DOHH2 (cell line): ENCODE data around the gene FLCN.

Experiments used
- EZH2phosphoT487 ChIP-seq: fragments of 200-600 bp; sonication (generic); IDR thresholded peaks from 2 replicates; pipeline ENCODE4 v1.6.1; 2017; ENCODE audit warnings: borderline replicate concordance, mild to moderate bottlenecking, antibody characterized with exemption, low read length, moderate library complexity, mixed read lengths
- TF ChIP-seq, protein P1 (sequence below): fragments of 200-600 bp; sonication (generic); IDR thresholded peaks from one replicate; pipeline ENCODE4 v1.5.1; 2014; ENCODE audit warnings: antibody characterized with exemption, mild to moderate bottlenecking, low read depth, low read length; ENCODE audit not compliant: poor library complexity, severe bottlenecking

DNA sequence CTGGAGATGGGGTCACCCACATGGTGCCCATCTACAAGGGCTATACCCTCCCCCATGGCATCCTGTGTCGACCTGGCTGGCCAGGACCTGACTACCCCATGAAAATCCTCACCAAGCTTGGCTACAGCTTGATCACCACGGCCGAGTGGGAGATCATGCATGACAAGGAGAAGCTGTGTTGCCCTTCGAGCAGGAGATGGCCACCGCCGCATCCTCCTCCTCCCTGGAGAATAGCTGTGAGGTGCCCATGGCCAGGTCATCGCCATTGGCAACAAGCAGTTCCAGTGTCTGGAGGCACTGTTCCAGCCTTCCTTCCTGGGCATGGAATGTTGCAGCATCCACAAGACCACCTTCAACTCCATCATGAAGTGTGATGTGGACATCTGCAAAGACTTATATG lies 5.3 kb upstream of the FLCN start:
- TF ChIP-seq, protein P1, sequence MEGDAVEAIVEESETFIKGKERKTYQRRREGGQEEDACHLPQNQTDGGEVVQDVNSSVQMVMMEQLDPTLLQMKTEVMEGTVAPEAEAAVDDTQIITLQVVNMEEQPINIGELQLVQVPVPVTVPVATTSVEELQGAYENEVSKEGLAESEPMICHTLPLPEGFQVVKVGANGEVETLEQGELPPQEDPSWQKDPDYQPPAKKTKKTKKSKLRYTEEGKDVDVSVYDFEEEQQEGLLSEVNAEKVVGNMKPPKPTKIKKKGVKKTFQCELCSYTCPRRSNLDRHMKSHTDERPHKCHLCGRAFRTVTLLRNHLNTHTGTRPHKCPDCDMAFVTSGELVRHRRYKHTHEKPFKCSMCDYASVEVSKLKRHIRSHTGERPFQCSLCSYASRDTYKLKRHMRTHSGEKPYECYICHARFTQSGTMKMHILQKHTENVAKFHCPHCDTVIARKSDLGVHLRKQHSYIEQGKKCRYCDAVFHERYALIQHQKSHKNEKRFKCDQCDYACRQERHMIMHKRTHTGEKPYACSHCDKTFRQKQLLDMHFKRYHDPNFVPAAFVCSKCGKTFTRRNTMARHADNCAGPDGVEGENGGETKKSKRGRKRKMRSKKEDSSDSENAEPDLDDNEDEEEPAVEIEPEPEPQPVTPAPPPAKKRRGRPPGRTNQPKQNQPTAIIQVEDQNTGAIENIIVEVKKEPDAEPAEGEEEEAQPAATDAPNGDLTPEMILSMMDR: no peak
- no peak for TF ChIP-seq EZH2phosphoT487
